ENCODE measurements around the gene ZNF160. TPM values are rescaled to one million over a fixed set of nuclear protein-coding genes. Genes with fewer than 3 reads are reported as not detected.

Gene ZNF160
- total RNA-seq, 2 experiments from 2014 or later: 37.5 to 38.1 TPM

DNA sequence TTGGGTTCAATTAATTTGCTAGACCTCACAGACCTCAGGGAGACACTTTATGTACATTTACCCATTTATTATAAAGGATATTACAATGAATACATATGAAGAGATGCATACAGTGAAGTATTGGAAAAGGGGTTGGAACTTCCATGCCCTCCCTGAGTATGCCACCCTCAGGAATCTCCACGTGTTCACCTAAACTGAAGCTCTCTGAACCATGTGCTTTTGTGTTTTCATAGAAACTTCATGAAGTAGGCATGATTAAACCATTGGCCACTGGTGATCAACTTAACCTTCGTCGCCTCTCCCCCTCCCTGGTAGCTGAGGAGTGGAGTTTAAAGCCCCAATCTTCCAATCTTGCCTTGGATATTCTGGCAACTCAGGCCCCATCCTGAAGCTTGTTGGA lies 20.3 kb downstream of the ZNF160 start:
- H3K36me3 Mint-ChIP-seq (ENCODE audit: low read depth): peaks cover 96% of the 10 kb centered on the region
- H3K9me3 Mint-ChIP-seq: peaks cover 70% of the 10 kb centered on the region
- no peak overlapping the region for H3K4me3 Mint-ChIP-seq
- ChIA-PET POLR2A (no interaction called here), CTCF (no interaction called here)
- H3K27ac Mint-ChIP-seq: no peak overlapping the region
- DNase-seq: no peak
- H3K4me1 Mint-ChIP-seq: no peaks in the 10 kb centered on the region
- no peaks in the 10 kb centered on the region for H3K27me3 Mint-ChIP-seq

DNA sequence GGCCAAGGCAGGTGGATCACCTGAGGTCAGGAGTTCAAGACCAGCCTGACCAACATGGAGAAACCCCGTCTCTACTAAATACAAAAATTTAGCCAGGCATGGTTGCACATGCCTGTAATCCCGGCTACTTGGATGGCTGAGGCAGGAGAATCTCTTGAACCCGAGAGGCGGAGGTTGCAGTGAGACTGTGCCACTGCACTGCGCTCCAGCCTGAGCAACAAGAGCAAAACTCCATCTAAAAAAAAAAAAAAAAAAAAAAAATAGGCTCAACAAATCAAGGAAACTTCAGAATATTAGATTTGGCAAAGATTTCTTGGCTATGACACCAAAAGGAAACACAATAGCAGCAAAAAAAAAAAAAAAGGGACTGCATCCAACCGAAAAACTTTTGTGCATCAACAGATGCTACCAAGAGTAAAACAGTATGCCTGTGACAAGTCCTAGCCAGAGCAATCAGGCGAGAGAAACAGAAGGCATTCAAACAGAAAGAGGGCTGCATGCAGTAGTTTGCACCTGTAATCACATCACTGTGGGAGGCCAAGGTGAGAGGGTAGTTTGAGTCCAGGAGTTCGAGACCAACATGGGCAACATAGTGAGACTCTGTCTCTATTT lies 23.8 kb downstream of the ZNF160 start:
- Mint-ChIP-seq H3K4me1 (no peaks in the 10 kb centered on the region), H3K27me3 (no peaks in the 10 kb centered on the region), H3K36me3 (ENCODE audit: low read depth) (peaks cover 99% of the 10 kb centered on the region), H3K4me3 (no peak overlapping the region), H3K27ac (no peak overlapping the region), H3K9me3 (peaks cover 66% of the 10 kb centered on the region)
- DNase-seq: no peak
- ChIA-PET CTCF (no interaction called here), POLR2A (no interaction called here)

DNA sequence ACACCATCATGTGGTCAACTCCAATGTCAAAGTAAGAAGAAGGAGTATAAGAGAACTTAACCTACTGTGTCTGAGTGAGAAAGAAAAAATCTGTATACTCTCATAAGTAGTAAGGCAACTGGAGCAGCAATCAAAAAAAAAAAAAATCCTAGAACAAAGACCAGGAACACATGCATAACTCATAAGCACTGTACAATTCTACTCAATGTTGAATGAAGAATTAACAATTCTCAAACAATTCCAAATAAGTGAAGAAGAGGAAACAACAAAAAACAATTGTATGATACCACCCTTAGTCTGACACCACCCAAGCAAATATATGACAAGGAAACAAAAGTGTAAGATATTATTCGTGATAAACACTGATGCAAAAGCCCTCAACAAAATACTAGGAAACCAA lies 24.6 kb downstream of the ZNF160 start:
- ChIA-PET CTCF (no interaction called here), POLR2A (interaction anchor here (1.2 kb wide), 1 partner anchor 23 kb away, joined by 4 read pairs; no protein-coding TSS in a partner anchor)
- no peak for DNase-seq
- Mint-ChIP-seq H3K27me3 (no peaks in the 10 kb centered on the region), H3K27ac (no peak overlapping the region), H3K4me1 (no peaks in the 10 kb centered on the region), H3K9me3 (peaks cover 65% of the 10 kb centered on the region), H3K36me3 (ENCODE audit: low read depth) (peaks cover 98% of the 10 kb centered on the region), H3K4me3 (no peak overlapping the region)

DNA sequence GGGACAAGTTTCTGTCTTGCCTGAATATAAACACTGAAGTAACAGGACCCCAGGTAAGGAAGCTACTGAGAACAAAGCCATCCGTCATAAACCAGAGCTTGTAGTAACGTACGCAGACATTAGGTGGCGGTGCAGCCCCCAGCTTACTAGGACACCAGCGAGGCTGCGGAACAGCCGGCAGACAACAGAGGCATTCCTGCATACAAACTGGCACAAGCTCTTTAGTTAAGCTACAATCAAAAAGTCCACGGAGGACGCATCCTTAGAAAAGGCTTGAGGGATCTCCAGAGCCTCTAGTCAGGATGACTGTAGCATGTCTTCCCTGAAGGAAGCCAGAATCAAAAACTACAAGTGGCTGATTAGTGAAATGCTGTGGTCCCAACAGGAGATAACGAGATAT lies 26.2 kb downstream of the ZNF160 start:
- Mint-ChIP-seq H3K4me1 (no peaks in the 10 kb centered on the region), H3K9me3 (peaks cover 63% of the 10 kb centered on the region), H3K27me3 (no peaks in the 10 kb centered on the region), H3K36me3 (ENCODE audit: low read depth) (peaks cover 97% of the 10 kb centered on the region), H3K4me3 (no peak overlapping the region), H3K27ac (no peak overlapping the region)
- CTCF ChIA-PET: no interaction called here
- POLR2A ChIA-PET: no interaction called here
- DNase-seq: no peak

DNA sequence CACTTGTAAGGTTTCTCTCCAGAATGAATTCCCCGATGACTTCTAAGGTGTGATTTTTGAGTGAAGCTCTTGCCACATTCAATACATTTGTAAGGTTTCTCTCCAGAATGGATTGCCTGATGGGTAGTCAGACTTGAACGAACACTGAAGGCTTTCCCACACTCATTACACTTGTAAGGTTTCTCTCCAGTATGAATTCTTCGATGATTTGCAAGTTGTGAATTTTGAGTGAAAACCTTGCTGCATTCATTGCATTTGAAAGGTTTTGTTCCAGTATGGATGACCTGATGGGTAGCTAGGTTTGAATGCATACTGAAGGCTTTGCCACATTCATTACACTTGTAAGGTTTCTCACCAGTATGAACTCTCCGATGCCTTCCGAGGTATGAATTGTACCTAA lies 34.4 kb downstream of the ZNF160 start:
- Mint-ChIP-seq H3K27me3 (no peaks in the 10 kb centered on the region), H3K27ac (no peak overlapping the region), H3K4me3 (no peak overlapping the region), H3K9me3 (peaks cover 54% of the 10 kb centered on the region), H3K4me1 (no peaks in the 10 kb centered on the region), H3K36me3 (ENCODE audit: low read depth) (peaks cover 67% of the 10 kb centered on the region)
- CTCF ChIA-PET: no interaction called here
- POLR2A ChIA-PET: no interaction called here
- DNase-seq: no peak

DNA sequence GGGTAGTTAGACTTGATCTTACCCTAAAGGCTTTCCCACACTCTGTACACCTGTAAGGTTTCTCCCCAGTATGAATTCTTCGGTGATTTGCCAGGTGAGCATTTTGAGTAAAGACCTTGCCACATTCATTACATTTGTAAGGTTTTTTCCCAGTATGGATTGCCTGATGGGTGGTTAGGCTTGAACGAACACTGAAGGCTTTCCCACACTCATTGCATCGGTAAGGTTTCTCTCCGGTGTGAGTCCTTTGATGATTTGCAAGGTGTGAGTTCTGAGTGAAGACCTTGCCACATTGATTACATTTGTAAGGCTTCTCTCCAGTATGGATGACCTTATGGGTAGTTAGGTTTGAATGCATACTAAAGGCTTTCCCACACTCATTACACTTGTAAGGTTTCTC lies 35.0 kb downstream of the ZNF160 start:
- ChIA-PET CTCF (no interaction called here), POLR2A (no interaction called here)
- DNase-seq: no peak
- H3K27me3 Mint-ChIP-seq: no peaks in the 10 kb centered on the region
- H3K4me1 Mint-ChIP-seq: no peaks in the 10 kb centered on the region
- H3K9me3 Mint-ChIP-seq: peaks cover 56% of the 10 kb centered on the region
- H3K4me3 Mint-ChIP-seq: no peak overlapping the region
- H3K36me3 Mint-ChIP-seq (ENCODE audit: low read depth): peaks cover 63% of the 10 kb centered on the region
- no peak overlapping the region for H3K27ac Mint-ChIP-seq

DNA sequence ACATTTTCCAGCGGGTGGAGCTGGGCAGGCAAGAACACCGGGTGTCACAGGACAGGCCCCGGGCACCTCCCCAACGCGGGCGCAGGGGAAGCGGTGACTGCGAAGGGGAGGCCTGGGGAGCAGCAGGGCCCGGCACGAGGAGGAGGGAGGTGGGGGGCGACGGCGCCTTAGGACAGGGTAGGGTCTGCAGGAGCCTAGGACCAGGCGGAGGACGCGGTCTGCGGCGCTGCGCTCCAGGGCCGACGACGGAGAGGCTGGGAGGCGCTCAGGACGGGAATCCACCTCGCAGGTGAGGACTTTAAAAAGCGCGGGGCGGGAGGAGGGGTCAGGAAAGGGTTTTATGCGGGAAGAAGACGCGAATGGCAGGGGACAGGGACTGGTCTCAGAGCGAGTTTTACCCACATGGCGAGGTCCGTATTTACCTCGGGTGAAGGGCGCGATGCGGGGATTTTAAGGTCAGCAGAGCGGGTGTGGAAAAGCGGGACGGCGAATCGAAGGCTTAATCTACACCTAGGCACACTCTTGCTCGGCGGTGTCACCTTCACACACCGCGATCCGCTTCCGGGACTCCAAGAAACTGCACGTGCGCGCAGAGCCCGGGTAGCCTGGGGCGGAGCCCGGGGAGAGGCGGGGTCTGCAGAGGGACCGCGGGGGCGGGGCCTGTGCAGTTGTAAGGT lies 45.2 kb downstream of the ZNF160 start:
- H3K36me3 Mint-ChIP-seq (ENCODE audit: low read depth): peaks cover 12% of the 10 kb centered on the region
- H3K4me1 Mint-ChIP-seq: peaks cover 3% of the 10 kb centered on the region
- POLR2A ChIA-PET: no interaction called here
- no peaks in the 10 kb centered on the region for H3K27me3 Mint-ChIP-seq
- no peak for DNase-seq
- no peak overlapping the region for H3K27ac Mint-ChIP-seq
- peaks cover 40% of the 10 kb centered on the region for H3K9me3 Mint-ChIP-seq
- CTCF ChIA-PET: no interaction called here
- H3K4me3 Mint-ChIP-seq: no peak overlapping the region

DNA sequence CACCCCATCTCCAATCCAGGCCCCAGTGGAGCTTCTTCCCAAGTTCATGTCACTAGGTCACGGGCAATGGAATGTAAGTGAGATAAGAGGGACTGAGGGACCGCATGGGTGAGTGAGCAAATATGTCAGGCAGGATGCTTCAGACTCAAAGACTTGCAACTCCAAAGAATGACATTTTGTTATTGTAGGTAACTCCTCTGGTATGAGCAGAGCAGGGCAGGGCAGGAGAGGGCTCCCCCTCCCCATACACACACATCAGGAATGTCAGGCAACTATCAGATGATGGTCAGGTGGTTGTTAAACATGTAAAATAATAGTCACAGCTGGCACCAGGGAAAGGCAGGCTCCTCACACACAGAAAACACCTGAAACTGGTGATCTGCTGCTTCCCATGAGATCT lies 48.1 kb downstream of the ZNF160 start:
- no peak overlapping the region for H3K27ac Mint-ChIP-seq
- H3K27me3 Mint-ChIP-seq: no peaks in the 10 kb centered on the region
- no peak for DNase-seq
- H3K4me1 Mint-ChIP-seq: peaks cover 3% of the 10 kb centered on the region
- H3K9me3 Mint-ChIP-seq: peaks cover 44% of the 10 kb centered on the region
- CTCF ChIA-PET: interaction anchor here (0.7 kb wide), 1 partner anchor 92 kb away, joined by 3 read pairs; the partner anchor contains the start of gene ZNF816
- H3K36me3 Mint-ChIP-seq (ENCODE audit: low read depth): peaks cover 9% of the 10 kb centered on the region
- POLR2A ChIA-PET: no interaction called here
- no peak overlapping the region for H3K4me3 Mint-ChIP-seq

DNA sequence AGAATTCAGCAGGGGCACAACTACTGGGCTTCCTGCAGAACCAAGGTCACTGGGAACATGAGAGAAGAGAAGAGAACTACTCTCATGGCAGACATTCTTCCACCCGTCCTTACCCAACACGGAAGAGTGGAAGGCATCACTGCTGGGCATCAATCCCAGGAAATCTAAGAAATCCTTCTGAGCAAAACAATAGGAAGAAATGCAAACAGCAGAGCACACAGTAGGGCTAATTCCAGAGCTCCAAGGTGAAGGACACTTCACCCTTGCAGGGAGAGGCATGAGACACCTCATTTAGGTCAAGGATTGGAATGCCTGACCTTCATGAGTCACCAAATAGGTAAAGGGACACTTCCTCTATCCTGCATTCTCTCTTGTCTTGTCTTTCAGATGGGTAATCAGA lies 55.8 kb downstream of the ZNF160 start:
- Mint-ChIP-seq H3K4me1 (no peaks in the 10 kb centered on the region), H3K27me3 (no peaks in the 10 kb centered on the region), H3K36me3 (ENCODE audit: low read depth) (no peaks in the 10 kb centered on the region), H3K27ac (no peak overlapping the region), H3K4me3 (no peak overlapping the region), H3K9me3 (peaks cover 33% of the 10 kb centered on the region)
- CTCF ChIA-PET: no interaction called here
- DNase-seq: no peak
- POLR2A ChIA-PET: no interaction called here

DNA sequence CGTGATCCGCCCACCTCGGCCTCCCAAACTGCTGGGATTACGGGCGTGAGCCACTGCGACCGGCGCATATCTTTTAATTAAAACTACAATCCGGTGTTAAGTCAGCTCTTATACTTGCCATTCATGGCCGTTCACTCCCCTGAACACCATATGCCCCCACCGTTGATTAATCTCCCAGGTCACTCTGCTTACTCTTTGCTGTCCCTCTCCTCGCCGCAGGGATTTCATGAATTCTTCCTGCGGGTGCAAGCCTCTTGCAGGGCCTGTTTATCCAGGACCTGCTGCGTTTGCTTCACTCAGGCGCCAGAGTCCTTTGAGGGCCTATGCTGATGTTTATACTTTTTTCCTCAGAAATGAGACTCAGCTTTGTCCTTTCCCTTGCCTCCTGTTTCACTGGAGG lies 57.7 kb downstream of the ZNF160 start:
- no peak for DNase-seq
- Mint-ChIP-seq H3K4me1 (no peaks in the 10 kb centered on the region), H3K27ac (no peak overlapping the region), H3K27me3 (no peaks in the 10 kb centered on the region), H3K36me3 (ENCODE audit: low read depth) (no peaks in the 10 kb centered on the region), H3K4me3 (no peak overlapping the region), H3K9me3 (peaks cover 33% of the 10 kb centered on the region)
- ChIA-PET POLR2A (no interaction called here), CTCF (no interaction called here)

DNA sequence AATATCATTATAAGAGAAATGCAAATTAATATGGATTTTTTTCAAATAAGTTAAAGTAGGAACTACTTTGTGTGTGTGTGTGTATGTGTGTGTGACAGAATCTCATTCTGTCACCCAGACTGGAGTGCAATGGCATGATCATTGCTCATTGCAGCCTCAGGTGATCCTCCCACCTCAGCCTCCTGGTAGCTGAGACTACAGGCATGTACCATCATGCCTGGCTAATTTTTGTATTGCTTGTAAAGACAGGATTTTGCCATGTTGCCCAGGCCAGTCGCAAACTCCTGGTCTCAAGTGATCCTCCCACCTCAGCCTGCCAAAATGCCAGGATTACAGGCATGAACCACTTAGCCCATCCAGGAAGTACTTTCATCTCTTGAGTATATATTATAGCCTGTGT lies 61.9 kb downstream of the ZNF160 start:
- Mint-ChIP-seq H3K27me3 (no peaks in the 10 kb centered on the region), H3K4me3 (no peak overlapping the region)
- POLR2A ChIA-PET: no interaction called here

DNA sequence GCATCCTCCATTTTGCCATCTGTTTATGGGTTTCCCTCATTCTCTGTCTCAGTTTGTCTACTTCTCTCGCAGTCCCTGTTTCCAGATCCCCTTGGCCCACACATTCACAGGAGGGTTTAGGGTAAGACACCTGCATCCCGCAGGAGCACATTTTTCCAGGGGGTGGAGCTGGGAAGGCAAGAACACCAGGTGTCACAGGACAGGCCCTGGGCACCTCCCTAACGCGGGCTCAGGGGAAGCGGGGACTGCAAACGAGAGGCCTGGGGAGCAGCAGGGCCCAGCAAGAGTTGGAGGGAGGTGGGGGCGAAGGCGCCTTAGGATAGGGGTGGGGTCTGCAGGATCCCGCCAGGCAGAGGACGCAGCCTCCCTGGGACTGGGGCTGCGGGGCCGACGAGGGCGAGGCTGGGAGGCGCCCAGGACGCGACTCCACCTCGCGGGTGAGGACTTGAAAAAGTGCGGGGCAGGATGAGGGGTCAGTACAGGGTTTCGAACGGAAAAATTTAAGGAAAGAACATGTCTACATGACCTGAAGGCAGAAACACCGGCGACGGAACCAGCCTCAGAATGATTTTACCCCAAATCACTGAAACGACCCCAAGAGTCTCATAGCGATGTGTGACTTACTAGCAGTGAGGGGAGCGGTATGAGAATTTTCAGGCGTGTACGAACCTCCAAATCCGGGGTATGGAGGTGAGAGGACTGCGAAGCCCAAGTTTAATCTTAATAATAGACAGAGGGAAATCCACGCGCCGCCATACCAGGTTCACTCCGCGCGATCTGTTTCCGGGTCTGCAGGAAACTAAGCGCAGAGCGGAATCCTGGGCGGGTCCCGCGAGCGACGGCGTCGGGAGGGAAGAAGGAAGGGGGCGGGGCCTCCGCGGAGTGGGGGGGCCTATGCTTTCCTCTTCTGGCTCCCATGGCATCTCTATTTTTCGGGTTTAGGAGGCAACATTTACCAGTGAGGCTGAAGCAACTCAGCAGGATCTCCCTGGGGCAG lies 65.8 kb downstream of the ZNF160 start:
- Mint-ChIP-seq H3K9me3 (peaks cover 50% of the 10 kb centered on the region), H3K4me3 (no peak overlapping the region), H3K27me3 (no peaks in the 10 kb centered on the region), H3K36me3 (ENCODE audit: low read depth) (peaks cover 6% of the 10 kb centered on the region), H3K4me1 (no peaks in the 10 kb centered on the region), H3K27ac (no peak overlapping the region)
- no peak for DNase-seq
- POLR2A ChIA-PET: no interaction called here
- CTCF ChIA-PET: no interaction called here

More for the DNA sequence above, 61.9 kb downstream of the ZNF160 start:
- DNase-seq: no peak
- Mint-ChIP-seq H3K27ac (no peak overlapping the region), H3K4me1 (no peaks in the 10 kb centered on the region), H3K9me3 (peaks cover 42% of the 10 kb centered on the region), H3K36me3 (ENCODE audit: low read depth) (peaks cover 4% of the 10 kb centered on the region)
- CTCF ChIA-PET: no interaction called here

DNA sequence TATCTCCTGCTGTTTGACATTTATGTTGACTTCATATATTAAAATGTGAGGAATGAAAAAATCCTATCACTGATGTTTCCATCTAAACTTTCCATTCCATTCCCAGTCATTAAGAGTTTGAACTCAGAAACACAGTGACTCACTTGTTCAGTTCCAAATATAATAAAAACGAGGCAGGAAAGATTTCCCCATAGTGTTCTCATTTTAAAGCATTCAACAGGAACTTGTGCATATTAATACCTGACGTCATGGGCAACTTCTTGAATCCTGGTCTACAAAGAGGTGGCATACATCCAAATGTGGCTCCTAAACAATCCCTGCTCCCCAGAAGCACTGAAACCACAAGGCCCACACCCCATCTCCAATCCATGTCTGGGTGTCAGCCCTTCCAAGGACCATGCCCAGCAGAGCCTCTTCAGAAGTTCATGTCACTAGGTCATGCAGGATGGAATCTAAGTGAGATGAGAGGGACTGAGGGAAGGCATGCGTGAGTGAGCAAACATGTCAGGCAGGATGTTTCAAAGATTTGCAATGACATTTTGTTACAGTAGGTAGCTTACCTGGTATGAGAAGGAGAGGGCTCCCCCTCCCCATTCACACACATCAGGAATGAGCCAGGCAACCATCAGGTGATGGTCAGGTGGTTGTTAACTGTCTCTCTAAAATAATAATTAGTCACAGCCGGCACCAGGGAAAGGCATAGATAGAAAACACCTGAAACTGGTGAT lies 68.1 kb downstream of the ZNF160 start:
- no peak overlapping the region for H3K4me3 Mint-ChIP-seq
- H3K36me3 Mint-ChIP-seq (ENCODE audit: low read depth): peaks cover 6% of the 10 kb centered on the region
- H3K4me1 Mint-ChIP-seq: no peaks in the 10 kb centered on the region
- ChIA-PET POLR2A (no interaction called here), CTCF (no interaction called here)
- H3K9me3 Mint-ChIP-seq: peaks cover 44% of the 10 kb centered on the region
- DNase-seq: no peak
- no peak overlapping the region for H3K27ac Mint-ChIP-seq
- H3K27me3 Mint-ChIP-seq: no peaks in the 10 kb centered on the region
